Psoas muscle (tissue), 8 donors: Measurements from ENCODE around the gene IGF1R. TPM values are rescaled to one million over a fixed set of nuclear protein-coding genes. Genes with fewer than 3 reads are reported as not detected.

Experiments
- ATAC-seq, 4 donors: fragments of 200-7000 bp; cut with Tn5 transposase; one replicate each; pipeline ENCODE4 v1.9.1; 2020; ENCODE audit warnings: moderate library complexity in 3 of 4, mild to moderate bottlenecking in 2 of 4
- DNase-seq, 2 donors: peaks; one replicate each; pipeline ENCODE4 v3.0.0-alpha.2; 2020
- H3K27ac ChIP-seq: fragments of 200-600 bp; one replicate; pipeline ENCODE4 v1.8.0; 2022
- H3K27me3 ChIP-seq, 3 donors: fragments of 200-600 bp in 1 of 3; one replicate each; pipeline versions ENCODE4 v1.6.1 to v1.8.0; 2013 to 2022; ENCODE audit warnings: low read length in 2 of 3, mild to moderate bottlenecking in 2 of 3, moderate library complexity in 1 of 3; ENCODE audit not compliant: insufficient read depth in 3 of 3
- H3K36me3 ChIP-seq, 2 donors: fragments of 200-600 bp in 1 of 2; one replicate each; pipeline versions ENCODE4 v1.6.1 to v1.8.0; 2013 to 2022; ENCODE audit warnings: low read depth in 1 of 2, mild to moderate bottlenecking in 1 of 2, moderate library complexity in 1 of 2; ENCODE audit not compliant: insufficient read depth in 1 of 2
- H3K4me1 ChIP-seq: fragments of 200-600 bp; one replicate; pipeline ENCODE4 v1.8.0; 2022
- H3K4me3 ChIP-seq: fragments of 200-600 bp; one replicate; pipeline ENCODE4 v1.8.0; 2022; ENCODE audit warnings: mild to moderate bottlenecking
- H3K9me3 ChIP-seq: fragments of 200-600 bp; one replicate; pipeline ENCODE4 v1.8.0; 2022
- WGBS, 3 donors: extraction: QIAGEN DNeasy Blood & Tissue Kit; methylation state at CpG; one replicate each; pipeline versions ENCODE4 v1.1.6 to v1.1.7; 2013; 5-methylcytosine and 5-hydroxymethylcytosine counted together
- intact Hi-C, 2 donors: fragments of 100-400 bp; cut with DNase I; formaldehyde crosslinking; loops; one replicate each; pipeline versions ENCODE4 v1.11.0 to v1.14.2; 2022
- polyA plus RNA-seq, 3 donors: library from polyadenylated mRNA; stranded (reverse); fragments of 200-250 nt; gene quantifications; one replicate each; pipeline ENCODE4 v1.2.3, GENCODE V29; 2013
- total RNA-seq, 4 donors: library from RNA; stranded (reverse); fragmentation: NEBNext Ultra II Directional in 2 of 4; extraction: Animal tissue kit (Norgen Biotek cat#: 25700) in 2 of 4; gene quantifications; one replicate each; pipeline versions ENCODE4 v1.2.1 to v1.2.4, GENCODE V29; 2021 to 2023
- TF ChIP-seq, protein P1 (sequence below): fragments of 200-600 bp; IDR thresholded peaks from one replicate; pipeline ENCODE4 v1.8.0; 2022; ENCODE audit warnings: antibody characterized with exemption
- donor health status: healthy with polysubstance abuse.
- donor health status: DM: no; HTN: no; CAD: no; lungs with moderate emphysema.
- donor health status: Bipolar disorder and iron deficiency.
- donor health status: healthy.
- donor health status: DM: yes; HTN: yes; CAD: no.
- donor health status: DM: no; HTN: no; CAD: no.
- donor health status: DM: no; HTN: no; CAD: no.
- donor health status: DM: yes; HTN: yes; CAD: no.

IGF1R gene
- total and polyA plus RNA-seq, 7 donors = 2.1 to 20.4 (median 12.0) TPM

DNA sequence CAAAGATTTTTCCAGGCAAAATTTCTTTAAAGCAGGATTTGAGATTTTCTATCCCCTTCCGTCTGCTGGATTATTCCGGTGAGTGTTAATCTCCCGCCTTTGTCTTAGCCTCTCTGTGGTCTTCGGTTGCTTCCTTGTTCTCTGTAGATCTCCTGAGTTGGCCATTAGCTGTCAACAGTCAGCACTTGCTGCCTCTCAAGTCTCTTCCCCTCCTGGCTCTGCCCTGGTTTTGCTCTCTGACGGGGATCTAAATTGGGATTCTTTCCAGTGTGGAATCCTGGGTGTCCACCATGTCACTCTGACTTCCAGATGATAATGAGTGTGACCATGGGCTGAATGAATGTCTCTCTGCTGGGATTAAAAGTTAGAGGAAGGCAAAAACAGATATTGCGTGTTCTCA, 121.5 kb downstream of the IGF1R start:
- Histone ChIP-seq H3K27ac (no peak overlapping the region), H3K4me1 (peaks cover 5% of the 10 kb centered on the region), H3K27me3 (no peaks in the 10 kb centered on the region), H3K9me3 (no peaks in the 10 kb centered on the region), H3K4me3 (no peak overlapping the region), H3K36me3 (no peaks in the 10 kb centered on the region)
- TF ChIP-seq, protein P1, sequence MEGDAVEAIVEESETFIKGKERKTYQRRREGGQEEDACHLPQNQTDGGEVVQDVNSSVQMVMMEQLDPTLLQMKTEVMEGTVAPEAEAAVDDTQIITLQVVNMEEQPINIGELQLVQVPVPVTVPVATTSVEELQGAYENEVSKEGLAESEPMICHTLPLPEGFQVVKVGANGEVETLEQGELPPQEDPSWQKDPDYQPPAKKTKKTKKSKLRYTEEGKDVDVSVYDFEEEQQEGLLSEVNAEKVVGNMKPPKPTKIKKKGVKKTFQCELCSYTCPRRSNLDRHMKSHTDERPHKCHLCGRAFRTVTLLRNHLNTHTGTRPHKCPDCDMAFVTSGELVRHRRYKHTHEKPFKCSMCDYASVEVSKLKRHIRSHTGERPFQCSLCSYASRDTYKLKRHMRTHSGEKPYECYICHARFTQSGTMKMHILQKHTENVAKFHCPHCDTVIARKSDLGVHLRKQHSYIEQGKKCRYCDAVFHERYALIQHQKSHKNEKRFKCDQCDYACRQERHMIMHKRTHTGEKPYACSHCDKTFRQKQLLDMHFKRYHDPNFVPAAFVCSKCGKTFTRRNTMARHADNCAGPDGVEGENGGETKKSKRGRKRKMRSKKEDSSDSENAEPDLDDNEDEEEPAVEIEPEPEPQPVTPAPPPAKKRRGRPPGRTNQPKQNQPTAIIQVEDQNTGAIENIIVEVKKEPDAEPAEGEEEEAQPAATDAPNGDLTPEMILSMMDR = no peak
- DNase-seq = no peak
- peak in 2 of 4 donors; percentile 15 to 56 for ATAC-seq
- WGBS, 3 donors = 74 to 88% (median 78%) methylated on average over 6 of the region's 6 CpGs
- intact Hi-C loops = loop anchor here in 1 of 2 donors (10.0 kb wide), 1 partner anchor 245 kb away; no protein-coding TSS in a partner anchor

DNA sequence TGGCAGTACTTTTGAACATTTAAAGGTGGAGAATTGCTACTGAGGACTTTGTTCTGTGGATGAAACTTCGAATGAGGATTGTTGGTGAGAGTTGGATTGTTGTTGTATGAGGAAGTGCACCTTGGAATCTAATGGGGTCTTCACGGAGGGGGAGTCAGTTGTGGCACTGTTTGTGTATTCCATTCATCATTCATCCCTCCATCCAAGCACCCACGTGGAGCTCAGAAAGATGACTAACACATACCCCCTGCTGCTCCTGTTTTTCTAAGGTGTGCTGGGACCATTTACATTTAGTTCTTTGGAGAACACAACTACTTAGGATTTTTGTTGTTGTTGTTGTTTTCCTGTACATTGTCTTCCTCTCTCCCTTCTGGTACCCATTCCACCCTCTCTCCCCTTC, 122.6 kb downstream of the IGF1R start:
- Histone ChIP-seq H3K27me3 (no peaks in the 10 kb centered on the region), H3K4me3 (no peak overlapping the region), H3K27ac (no peak overlapping the region), H3K9me3 (no peaks in the 10 kb centered on the region), H3K4me1 (peaks cover 9% of the 10 kb centered on the region), H3K36me3 (no peaks in the 10 kb centered on the region)
- 70 to 73% (median 71%) methylated on average over 3 of the region's 3 CpGs for WGBS, 3 donors
- DNase-seq (no peak), ATAC-seq (no peak)
- TF ChIP-seq, protein P1 = no peak
- intact Hi-C loops = loop anchor here in 1 of 2 donors (10.0 kb wide), 1 partner anchor 246 kb away; no protein-coding TSS in a partner anchor

DNA sequence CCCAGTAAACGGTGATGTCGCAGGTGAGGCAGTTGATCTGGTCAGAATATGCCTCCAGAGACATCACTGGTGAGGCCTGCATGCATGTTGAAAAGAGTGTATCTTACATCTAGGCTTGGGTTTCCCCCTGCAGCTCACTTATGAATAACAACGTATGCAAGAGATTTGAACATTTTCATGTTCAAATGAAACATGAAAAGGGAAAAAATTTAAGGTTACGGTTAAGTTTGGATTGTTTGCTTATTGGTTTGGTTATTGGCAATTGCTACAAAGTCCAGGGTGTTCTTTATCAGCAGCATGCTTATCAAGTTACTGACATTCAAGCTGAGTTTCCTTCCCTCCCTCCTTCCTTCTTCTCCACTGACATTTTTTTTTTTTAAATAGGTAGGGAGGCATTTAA, 123.2 kb downstream of the IGF1R start:
- ATAC-seq = no peak
- TF ChIP-seq, protein P1 = no peak
- no peaks in the 10 kb centered on the region for H3K9me3 ChIP-seq
- DNase-seq = no peak
- H3K4me1 ChIP-seq = peaks cover 14% of the 10 kb centered on the region
- H3K27me3 ChIP-seq = no peaks in the 10 kb centered on the region
- no peaks in the 10 kb centered on the region for H3K36me3 ChIP-seq
- H3K27ac ChIP-seq = no peak overlapping the region
- no peak overlapping the region for H3K4me3 ChIP-seq
- 49 to 82% (median 67%) methylated on average over 4 of the region's 4 CpGs for WGBS, 3 donors
- intact Hi-C loops = loop anchor here in 1 of 2 donors (10.0 kb wide), 1 partner anchor 247 kb away; no protein-coding TSS in a partner anchor

DNA sequence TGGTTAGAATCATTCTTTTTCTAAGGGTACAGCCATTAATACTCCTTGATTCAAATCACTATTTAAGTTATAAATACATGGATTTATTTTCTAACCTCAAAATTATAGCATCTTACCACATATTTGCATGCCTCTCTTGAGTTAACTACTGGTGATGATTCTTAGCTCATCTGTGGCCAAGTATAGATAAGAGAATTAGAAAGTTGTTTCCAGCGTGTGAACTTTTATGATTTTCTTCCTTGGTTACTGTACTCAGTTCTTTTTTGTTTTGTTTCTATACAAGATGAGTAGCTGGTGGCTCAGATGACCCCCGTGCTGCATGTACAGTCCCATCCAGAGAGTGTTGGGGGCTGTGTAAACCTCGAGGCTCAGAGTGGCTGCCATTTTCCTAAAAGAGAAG, 124.6 kb downstream of the IGF1R start:
- Histone ChIP-seq H3K9me3 (no peaks in the 10 kb centered on the region), H3K4me1 (peaks cover 16% of the 10 kb centered on the region), H3K36me3 (no peaks in the 10 kb centered on the region), H3K27ac (no peak overlapping the region), H3K4me3 (no peak overlapping the region), H3K27me3 (no peaks in the 10 kb centered on the region)
- no peak for ATAC-seq
- intact Hi-C loops = loop anchor here in 1 of 2 donors (10.0 kb wide), 1 partner anchor 248 kb away; no protein-coding TSS in a partner anchor
- WGBS, 3 donors = 66 to 81% (median 68%) methylated on average over 3 of the region's 3 CpGs
- DNase-seq = no peak
- TF ChIP-seq, protein P1 = no peak

DNA sequence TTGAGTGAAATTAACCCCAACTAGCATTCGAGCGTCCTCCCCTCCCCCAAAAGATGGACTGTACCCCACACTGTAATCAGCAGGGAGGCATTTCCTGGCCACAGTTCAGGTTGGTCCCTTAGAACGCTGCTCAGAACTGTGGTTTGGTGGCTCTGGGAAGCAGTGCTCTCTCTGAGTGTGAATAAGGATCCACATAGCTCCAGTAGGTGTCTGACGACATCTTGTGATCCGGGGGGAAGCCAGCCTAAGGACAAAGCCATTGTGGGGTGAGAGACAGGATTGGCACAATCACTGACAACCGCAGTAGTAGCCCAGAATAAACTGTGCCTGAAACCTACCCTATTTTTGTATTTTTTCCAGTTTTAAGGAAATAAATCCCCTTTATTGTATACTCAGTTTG, 125.3 kb downstream of the IGF1R start:
- H3K27ac ChIP-seq = no peak overlapping the region
- ATAC-seq (no peak), DNase-seq (no peak)
- H3K4me1 ChIP-seq = peaks cover 15% of the 10 kb centered on the region
- no peak overlapping the region for H3K4me3 ChIP-seq
- H3K9me3 ChIP-seq = no peaks in the 10 kb centered on the region
- no peaks in the 10 kb centered on the region for H3K27me3 ChIP-seq
- 83 to 92% (median 86%) methylated on average over 6 of the region's 6 CpGs for WGBS, 3 donors
- H3K36me3 ChIP-seq = no peaks in the 10 kb centered on the region
- intact Hi-C loops = loop anchor here in 1 of 2 donors (10.0 kb wide), 1 partner anchor 249 kb away; no protein-coding TSS in a partner anchor
- TF ChIP-seq, protein P1 = no peak
